Measurements from ENCODE around the gene LATS1.
"Not testable (repeated sequence)": the region's sequence is repeated elsewhere in the genome, so short reads cannot be mapped to it uniquely, and the experiment has no call there.

Gene LATS1

GRCh38 chr6:149728499-149729234 lies 10.8 kb upstream of the LATS1 start:
- no peak for DNase-seq (ENCODE audit: low read depth in 2 of 2)

DNA sequence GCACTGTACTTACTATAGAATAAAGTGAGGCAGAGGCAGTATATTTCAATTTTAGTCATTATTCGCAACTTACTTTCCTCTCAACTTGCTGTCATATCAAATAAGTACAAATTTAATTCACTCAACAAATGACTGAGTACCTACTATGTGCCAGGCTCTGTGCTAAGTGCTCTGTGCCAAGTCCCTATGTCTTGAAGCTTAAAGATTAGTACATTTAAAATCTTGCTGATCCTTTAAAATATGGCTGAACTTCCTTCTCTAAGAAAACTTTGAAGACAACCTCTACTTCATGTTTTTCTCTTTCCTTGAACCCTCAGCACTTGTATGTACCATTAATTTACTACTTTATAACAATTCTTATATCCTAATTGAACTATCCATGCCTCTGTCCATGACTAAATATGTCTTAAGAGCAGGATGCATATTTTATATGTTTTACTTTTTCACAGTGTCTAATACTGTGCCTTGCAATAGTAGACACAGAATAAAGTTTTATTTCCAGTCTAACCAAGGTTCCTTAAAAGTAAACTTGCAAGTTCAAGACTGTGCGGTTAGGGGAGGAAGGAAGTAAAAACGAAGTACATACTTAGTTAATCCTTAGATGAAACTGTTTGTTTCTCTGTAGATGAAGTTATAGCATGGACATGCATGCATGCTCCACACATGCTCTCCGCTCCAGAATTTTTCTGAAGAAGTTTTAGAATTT lies 10.0 kb upstream of the LATS1 start:
- DNase-seq (ENCODE audit: low read depth in 2 of 2) = no peak

DNA sequence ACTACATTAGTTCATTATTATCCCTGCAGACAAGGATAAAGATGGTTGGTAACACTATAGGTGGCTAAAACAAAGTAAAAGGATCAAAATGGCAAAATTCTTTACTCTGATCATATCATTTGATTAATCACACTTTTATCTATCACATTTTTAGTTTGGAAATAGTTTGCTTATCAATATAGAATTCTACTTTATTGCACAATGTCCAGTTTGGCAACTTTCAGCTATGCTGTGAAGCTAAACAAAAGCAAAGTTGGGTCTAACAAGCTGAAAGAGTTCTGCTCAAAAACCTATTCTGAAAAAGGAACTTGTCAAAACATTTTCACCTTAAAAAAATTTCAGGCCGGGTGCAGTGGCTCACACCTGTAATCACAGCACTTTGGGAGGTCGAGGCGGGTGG lies 7.9 kb upstream of the LATS1 start:
- no peak for DNase-seq (ENCODE audit: low read depth in 2 of 2)

- peak in 1 of 2 donors; percentile 12 for DNase-seq (ENCODE audit: low read depth in 2 of 2)
Measured at GRCh38 chr6:149723771-149724417, 6.0 kb upstream of the LATS1 start.

GRCh38 chr6:149723262-149723661 lies 5.4 kb upstream of the LATS1 start:
- DNase-seq (ENCODE audit: low read depth in 2 of 2) = no peak

GRCh38 chr6:149719531-149719930 lies 1.6 kb upstream of the LATS1 start:
- DNase-seq (ENCODE audit: low read depth in 2 of 2) = no peak

DNA sequence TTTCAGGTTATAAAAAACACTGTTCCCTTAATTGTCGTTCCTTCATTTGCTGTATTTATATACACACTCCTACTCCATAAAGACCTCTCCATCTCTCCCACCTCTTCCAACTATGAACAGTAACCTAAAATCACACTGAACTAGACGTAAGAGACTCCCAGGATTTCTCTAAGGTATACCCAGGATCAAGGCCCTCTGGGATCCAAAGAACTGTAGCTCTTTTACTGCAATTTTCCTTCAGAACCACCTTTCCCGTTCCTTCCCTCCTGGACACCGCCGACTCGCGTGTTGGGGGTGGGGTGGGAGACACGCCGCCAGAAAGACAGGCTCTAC lies 680 bp downstream of the LATS1 start:
- DNase-seq (ENCODE audit: low read depth in 2 of 2) = no peak

GRCh38 chr6:149716181-149716963 lies 1.5 kb downstream of the LATS1 start:
- DNase-seq (ENCODE audit: low read depth in 2 of 2) = no peak

- DNase-seq (ENCODE audit: low read depth in 2 of 2) = no peak
Measured at GRCh38 chr6:149714442-149714841, 3.5 kb downstream of the LATS1 start.

DNA sequence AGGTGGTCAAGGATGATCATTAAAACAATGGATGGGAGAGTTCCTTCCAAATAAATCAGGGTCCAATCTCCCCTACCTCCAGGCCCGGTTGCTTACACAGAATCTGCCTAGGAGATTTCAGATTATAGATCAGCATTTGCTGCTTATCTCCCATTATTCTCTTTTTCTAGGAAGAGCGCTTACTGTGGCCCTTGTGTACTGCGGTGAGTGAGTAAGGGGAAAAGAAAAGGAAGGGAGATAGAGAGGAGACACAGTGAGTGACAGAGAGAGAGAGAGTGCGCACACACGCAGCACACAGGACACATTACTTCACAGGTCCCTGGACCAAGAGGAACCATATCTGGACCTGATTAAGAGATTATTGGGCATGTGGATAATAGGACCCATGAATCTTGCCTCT lies 6.2 kb downstream of the LATS1 start:
- DNase-seq (ENCODE audit: low read depth in 2 of 2) = no peak

DNA sequence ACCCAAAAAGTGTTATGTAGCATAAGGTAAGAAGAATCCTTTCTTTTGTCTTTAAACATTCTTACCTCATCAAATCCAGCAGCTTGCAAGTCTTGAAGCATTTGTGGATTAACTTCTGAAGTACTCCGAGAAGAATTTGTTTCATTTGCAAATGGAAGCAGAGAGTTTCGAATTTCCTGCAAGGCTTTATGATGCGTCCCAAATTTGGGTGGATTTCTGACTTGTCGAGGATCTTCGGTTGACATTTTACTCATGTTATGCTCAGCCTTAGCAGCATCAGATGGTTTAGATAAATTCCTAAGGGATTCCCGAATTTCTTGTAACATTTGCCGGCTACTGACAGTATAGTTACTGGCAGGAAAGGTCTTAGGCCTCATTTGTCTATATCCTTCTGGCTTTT lies 16.2 kb downstream of the LATS1 start:
- DNase-seq (ENCODE audit: low read depth in 2 of 2) = no peak

DNA sequence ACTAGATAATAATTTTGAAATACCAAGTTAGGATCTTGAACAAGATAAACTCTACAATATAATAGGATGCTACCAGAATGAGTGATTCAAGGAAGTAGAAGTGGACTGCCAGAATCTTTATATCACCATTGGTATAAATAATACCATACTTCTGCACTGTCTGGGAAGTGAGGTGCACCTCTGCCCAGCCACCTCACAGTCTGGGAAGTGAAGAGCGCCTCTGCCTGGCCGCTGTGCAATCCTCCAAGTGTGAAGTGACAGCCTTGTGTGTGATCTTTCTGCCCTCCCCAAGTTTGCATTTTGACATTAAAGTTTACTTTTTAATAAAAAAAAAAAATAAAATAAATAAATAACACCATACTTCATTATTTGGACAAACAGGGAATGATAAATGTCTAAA lies 18.8 kb downstream of the LATS1 start:
- DNase-seq (ENCODE audit: low read depth in 2 of 2) = no peak

DNA sequence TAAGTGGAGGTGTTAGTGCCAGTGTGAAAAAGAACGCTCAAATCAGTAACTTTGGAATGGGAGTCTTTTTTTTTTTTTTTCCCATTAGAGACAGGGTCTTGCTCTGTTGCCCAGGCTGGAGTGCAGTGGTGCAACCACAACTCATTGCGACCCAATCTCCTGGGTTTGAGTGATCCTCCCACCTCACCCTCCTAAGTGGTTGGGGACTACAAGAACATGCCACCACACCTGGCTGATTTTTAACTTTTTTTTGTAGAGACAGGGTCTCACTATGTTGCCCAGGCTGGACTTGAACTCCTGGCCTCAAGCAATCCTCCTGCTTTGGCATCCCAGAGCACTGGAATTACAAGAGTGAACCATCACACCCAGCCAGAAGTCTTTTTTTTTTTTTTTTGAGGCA lies 19.7 kb downstream of the LATS1 start:
- DNase-seq (ENCODE audit: low read depth in 2 of 2) = no peak

DNA sequence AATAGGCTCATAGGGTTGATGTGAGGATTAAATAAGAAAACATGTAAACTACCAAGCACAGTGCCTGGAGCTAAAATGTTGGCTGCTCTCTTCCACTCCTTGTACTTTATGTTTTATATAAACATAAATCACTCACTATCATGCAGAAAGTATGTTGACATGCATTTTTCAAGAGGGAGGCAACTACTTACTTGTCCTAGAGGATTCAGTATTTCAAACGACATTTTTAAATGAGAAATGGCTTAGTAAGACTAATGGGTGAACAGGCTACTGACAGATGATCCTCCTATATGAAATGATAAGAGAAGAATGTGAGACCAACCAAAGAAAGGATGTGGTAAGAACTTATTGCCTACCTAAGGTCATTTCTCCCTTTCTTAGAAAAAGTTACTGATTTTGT lies 21.0 kb downstream of the LATS1 start:
- DNase-seq (ENCODE audit: low read depth in 2 of 2) = no peak

GRCh38 chr6:149694921-149695320 lies 23.0 kb downstream of the LATS1 start:
- DNase-seq (ENCODE audit: low read depth in 2 of 2) = no peak

DNA sequence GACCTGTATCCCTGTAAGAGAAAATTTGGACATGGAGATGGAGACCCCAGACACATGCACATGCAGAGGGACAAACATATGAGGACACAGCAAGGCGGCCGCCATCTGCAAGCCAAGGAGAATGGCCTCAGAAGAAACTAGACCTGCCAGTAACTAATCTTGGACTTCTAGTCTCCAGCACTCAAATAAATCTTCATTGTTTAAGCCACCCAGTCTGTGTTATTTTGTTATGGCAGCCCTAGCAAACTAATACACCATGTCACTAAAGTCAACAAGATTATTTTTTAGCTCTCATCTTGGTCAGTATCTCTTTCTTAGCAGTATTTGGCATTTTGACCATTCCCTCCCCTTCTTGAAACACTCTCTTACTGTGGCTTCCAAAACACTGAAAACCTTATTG lies 26.7 kb downstream of the LATS1 start:
- no peak for DNase-seq (ENCODE audit: low read depth in 2 of 2)

DNA sequence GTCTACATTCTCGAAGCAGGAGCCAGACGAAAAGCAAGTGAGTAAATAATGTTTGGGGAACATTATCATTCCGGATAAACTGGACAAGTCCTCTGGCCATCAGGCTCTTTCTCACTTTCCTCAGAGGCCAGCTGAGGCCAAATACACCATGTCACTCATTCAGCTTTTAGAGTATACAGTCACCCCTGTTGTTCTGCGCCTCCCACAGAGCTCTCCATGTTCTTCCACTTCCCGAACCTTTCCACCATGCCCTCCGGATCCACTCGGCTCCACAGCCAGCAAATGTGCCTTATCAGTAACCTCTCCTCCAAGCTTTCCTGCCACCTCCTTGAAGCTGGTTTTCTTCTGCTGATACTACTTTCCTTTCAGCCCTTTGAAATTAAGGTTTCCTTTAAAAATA lies 31.7 kb downstream of the LATS1 start:
- DNase-seq (ENCODE audit: low read depth in 2 of 2) = no peak

- no peak for DNase-seq (ENCODE audit: low read depth in 2 of 2)
Measured at GRCh38 chr6:149683256-149683859, 34.5 kb downstream of the LATS1 start.

GRCh38 chr6:149681845-149682244 lies 36.1 kb downstream of the LATS1 start:
- not testable (repeated sequence) for DNase-seq (ENCODE audit: low read depth in 2 of 2)

DNA sequence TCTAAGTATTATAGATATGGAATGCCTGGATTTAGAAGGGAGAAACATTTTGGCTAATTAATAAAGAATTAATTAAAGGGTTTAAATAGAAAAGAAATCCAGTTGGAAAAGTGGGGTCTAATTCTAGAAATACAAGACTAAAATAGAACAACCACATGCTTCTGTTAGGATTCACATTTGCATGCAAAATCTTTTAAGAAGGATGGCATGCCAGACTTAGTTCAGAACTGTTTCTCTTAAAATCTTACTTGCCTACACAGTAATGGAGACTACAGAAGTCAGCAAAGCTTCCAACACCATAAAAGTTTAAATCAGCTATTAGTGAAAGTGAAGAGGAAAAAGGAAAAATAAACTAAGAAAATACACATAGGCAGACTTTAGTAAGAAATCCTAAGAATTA lies 36.7 kb downstream of the LATS1 start:
- DNase-seq (ENCODE audit: low read depth in 2 of 2) = no peak

GRCh38 chr6:149680503-149680902 lies 37.4 kb downstream of the LATS1 start:
- no peak for DNase-seq (ENCODE audit: low read depth in 2 of 2)

DNA sequence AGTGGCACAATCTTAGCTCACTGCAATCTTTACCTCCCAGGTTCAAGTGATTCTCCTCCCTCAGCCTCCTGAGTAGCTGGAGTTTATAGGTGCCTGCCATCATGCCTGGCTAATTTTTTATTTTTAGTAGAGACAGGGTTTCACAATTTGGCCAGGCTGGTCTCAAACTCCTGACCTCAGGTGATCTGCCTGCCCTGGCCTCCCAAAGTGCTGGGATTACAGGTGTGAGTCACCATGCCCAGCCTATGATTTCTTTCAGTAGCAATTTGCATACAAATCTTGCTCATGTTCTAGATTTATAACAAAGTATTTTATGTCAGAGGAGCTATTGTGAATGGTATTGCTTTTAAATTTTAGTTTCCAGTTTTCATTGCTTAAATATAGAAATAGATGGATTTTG lies 45.6 kb downstream of the LATS1 start:
- not testable (repeated sequence) for DNase-seq (ENCODE audit: low read depth in 2 of 2)
